ENCODE measurements around the gene PRM2.

PRM2 gene

DNA sequence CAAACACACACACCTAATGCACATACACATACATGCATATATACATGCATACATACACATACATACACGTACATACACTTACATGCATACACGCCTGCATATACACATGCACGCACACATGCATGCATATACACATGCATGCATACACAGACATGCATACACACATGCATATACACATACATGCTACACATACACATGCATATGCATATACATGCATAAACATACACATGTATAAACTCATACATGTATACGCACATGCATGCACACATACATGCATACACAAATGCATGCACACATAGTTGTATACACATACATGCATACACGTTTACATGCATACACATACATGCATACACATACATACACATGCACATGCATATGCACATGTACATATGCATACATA lies 45.4 kb upstream of the PRM2 start:
- TF ChIP-seq, protein P1, sequence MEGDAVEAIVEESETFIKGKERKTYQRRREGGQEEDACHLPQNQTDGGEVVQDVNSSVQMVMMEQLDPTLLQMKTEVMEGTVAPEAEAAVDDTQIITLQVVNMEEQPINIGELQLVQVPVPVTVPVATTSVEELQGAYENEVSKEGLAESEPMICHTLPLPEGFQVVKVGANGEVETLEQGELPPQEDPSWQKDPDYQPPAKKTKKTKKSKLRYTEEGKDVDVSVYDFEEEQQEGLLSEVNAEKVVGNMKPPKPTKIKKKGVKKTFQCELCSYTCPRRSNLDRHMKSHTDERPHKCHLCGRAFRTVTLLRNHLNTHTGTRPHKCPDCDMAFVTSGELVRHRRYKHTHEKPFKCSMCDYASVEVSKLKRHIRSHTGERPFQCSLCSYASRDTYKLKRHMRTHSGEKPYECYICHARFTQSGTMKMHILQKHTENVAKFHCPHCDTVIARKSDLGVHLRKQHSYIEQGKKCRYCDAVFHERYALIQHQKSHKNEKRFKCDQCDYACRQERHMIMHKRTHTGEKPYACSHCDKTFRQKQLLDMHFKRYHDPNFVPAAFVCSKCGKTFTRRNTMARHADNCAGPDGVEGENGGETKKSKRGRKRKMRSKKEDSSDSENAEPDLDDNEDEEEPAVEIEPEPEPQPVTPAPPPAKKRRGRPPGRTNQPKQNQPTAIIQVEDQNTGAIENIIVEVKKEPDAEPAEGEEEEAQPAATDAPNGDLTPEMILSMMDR (IDR thresholded peaks at IDR 0.05; ENCODE audit: insufficient read depth, low read length): no peak
- TF ChIP-seq, protein P2, sequence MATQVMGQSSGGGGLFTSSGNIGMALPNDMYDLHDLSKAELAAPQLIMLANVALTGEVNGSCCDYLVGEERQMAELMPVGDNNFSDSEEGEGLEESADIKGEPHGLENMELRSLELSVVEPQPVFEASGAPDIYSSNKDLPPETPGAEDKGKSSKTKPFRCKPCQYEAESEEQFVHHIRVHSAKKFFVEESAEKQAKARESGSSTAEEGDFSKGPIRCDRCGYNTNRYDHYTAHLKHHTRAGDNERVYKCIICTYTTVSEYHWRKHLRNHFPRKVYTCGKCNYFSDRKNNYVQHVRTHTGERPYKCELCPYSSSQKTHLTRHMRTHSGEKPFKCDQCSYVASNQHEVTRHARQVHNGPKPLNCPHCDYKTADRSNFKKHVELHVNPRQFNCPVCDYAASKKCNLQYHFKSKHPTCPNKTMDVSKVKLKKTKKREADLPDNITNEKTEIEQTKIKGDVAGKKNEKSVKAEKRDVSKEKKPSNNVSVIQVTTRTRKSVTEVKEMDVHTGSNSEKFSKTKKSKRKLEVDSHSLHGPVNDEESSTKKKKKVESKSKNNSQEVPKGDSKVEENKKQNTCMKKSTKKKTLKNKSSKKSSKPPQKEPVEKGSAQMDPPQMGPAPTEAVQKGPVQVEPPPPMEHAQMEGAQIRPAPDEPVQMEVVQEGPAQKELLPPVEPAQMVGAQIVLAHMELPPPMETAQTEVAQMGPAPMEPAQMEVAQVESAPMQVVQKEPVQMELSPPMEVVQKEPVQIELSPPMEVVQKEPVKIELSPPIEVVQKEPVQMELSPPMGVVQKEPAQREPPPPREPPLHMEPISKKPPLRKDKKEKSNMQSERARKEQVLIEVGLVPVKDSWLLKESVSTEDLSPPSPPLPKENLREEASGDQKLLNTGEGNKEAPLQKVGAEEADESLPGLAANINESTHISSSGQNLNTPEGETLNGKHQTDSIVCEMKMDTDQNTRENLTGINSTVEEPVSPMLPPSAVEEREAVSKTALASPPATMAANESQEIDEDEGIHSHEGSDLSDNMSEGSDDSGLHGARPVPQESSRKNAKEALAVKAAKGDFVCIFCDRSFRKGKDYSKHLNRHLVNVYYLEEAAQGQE (IDR thresholded peaks at IDR 0.05; ENCODE audit: insufficient replicate concordance, low read depth): no peak
- no peak for TF ChIP-seq GABPA (IDR thresholded peaks at IDR 0.05; ENCODE audit: low read depth)
- no peak for TF ChIP-seq POLR2AphosphoS5 (IDR thresholded peaks at IDR 0.05; ENCODE audit: low read depth)
- TF ChIP-seq SPI1 (IDR thresholded peaks at IDR 0.05; ENCODE audit: borderline replicate concordance, low read depth): no peak
- Histone ChIP-seq H3K4me3 (replicated peaks; ENCODE audit: insufficient read depth, low read length) (no peak overlapping the region), H3K27me3 (ENCODE audit: insufficient read depth, poor library complexity, severe bottlenecking) (no peaks in the 10 kb centered on the region), H3K27ac (replicated peaks) (no peak overlapping the region)
- DNase-seq (ENCODE audit: low read depth in 1 of 2, low spot score in 1 of 2): no peak

DNA sequence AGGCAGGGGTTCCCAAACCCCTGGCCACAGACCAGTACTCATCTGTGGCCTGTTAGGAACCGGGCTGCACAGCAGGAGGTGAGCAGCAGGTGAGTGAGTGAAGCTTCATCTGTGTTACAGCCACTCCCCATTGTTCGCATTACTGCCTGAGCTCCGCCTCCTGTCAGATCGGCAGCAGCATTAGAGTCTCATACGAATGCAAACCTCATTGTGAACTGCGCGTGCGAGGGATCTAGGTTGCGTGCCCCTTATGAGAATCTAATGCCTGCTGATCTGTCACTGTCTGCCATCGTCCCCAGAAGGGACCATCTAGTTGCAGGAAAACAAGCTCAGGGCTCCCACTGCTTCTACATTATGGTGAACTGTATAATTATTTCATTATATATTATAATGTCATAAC lies 43.9 kb upstream of the PRM2 start:
- no peak overlapping the region for H3K4me3 ChIP-seq (replicated peaks; ENCODE audit: insufficient read depth, low read length)
- no peaks in the 10 kb centered on the region for H3K27me3 ChIP-seq (ENCODE audit: insufficient read depth, poor library complexity, severe bottlenecking)
- no peak for DNase-seq (ENCODE audit: low read depth in 1 of 2, low spot score in 1 of 2)
- H3K27ac ChIP-seq (replicated peaks): no peak overlapping the region
- TF ChIP-seq, protein P1 (IDR thresholded peaks at IDR 0.05; ENCODE audit: insufficient read depth, low read length): no peak
- TF ChIP-seq POLR2AphosphoS5 (IDR thresholded peaks at IDR 0.05; ENCODE audit: low read depth): no peak

DNA sequence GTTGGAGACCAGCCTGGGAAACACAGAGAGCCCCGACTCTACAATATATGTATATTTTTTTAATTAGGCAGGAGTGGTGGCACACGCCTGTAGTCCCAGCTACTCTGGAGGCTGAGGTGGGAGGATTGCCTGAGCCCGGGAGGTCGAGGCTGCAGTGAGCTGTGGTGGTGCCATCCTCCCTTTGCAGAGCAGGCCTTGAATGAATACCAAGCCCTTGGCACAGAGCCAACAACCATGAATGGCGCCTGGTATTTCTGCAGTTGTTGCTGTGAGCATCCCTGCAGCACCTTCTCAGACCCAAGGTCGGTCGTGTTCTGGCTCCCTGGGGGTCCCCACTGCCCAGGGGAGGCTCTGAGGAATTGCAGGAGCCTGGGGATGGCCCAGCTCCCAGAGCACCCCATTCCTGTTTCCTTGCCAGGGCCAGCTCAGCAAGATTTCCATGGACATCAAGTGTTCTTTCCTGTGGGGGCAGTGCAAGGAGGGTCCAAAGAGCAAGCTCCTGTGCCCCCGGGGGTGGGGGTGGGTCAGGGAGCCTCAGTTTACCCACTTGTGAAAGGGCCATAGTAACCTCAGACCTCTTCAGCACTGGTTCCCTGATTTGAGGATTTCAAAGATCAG lies 43.4 kb upstream of the PRM2 start:
- Histone ChIP-seq H3K27ac (replicated peaks) (no peak overlapping the region), H3K27me3 (ENCODE audit: insufficient read depth, poor library complexity, severe bottlenecking) (no peaks in the 10 kb centered on the region), H3K4me3 (replicated peaks; ENCODE audit: insufficient read depth, low read length) (no peak overlapping the region)
- TF ChIP-seq, protein P1 (IDR thresholded peaks at IDR 0.05; ENCODE audit: insufficient read depth, low read length): no peak
- TF ChIP-seq GABPA (IDR thresholded peaks at IDR 0.05; ENCODE audit: low read depth) (no peak), SPI1 (IDR thresholded peaks at IDR 0.05; ENCODE audit: borderline replicate concordance, low read depth) (no peak), POLR2AphosphoS5 (IDR thresholded peaks at IDR 0.05; ENCODE audit: low read depth) (no peak)
- TF ChIP-seq, protein P2 (IDR thresholded peaks at IDR 0.05; ENCODE audit: insufficient replicate concordance, low read depth): no peak
- DNase-seq (ENCODE audit: low read depth in 1 of 2, low spot score in 1 of 2): no peak

DNA sequence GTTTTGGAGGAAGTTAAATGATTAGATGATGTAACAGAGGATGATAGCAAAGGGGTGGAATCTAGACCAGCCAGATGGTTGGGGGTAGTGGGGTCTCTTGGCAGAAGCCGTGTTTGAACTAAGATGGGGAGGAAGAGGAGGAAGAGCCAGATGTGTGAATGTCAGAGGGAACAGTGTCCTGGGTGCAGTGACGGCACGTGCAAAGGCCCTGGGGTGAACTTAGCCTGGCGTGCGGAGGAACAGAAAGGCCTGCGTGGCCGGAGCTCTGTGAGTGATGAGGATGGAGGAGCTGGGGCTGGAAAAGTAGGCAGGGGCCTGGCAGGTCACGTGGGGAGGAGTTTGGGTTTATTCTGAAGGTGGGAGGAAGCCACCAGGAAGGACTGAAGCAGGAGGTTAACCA lies 42.5 kb upstream of the PRM2 start:
- no peak overlapping the region for H3K4me3 ChIP-seq (replicated peaks; ENCODE audit: insufficient read depth, low read length)
- no peak for TF ChIP-seq POLR2AphosphoS5 (IDR thresholded peaks at IDR 0.05; ENCODE audit: low read depth)
- DNase-seq (ENCODE audit: low read depth in 1 of 2, low spot score in 1 of 2): no peak
- no peak overlapping the region for H3K27ac ChIP-seq (replicated peaks)
- no peaks in the 10 kb centered on the region for H3K27me3 ChIP-seq (ENCODE audit: insufficient read depth, poor library complexity, severe bottlenecking)

Measured in HL-60 (cell line).